GM12892 (cell line): ENCODE measurements around the gene SH2D3A.

ENCODE experiments used
- DNase-seq: peaks from one replicate; pipeline ENCODE4 v3.0.0; 2011; ENCODE audit not compliant: insufficient read length
- FAIRE-seq: peaks from 2 replicates; lab custom pipeline; 2011; peaks lifted over from hg19 to GRCh38; lab: Jason Lieb, UNC
- POLR2A ChIP-seq: IDR thresholded peaks from 2 replicates; pipeline ENCODE4 v1.6.1; 2011; ENCODE audit warnings: low read depth, low read length, control low read depth
- POLR2AphosphoS5 ChIP-seq: IDR thresholded peaks from 2 replicates; pipeline ENCODE4 v1.6.1; 2011; ENCODE audit warnings: low read depth, low read length, control low read depth
- TAF1 ChIP-seq: IDR thresholded peaks from 2 replicates; pipeline ENCODE4 v1.6.1; 2011; ENCODE audit warnings: low read depth, mild to moderate bottlenecking, control low read depth, low read length, borderline replicate concordance

SH2D3A gene

DNA sequence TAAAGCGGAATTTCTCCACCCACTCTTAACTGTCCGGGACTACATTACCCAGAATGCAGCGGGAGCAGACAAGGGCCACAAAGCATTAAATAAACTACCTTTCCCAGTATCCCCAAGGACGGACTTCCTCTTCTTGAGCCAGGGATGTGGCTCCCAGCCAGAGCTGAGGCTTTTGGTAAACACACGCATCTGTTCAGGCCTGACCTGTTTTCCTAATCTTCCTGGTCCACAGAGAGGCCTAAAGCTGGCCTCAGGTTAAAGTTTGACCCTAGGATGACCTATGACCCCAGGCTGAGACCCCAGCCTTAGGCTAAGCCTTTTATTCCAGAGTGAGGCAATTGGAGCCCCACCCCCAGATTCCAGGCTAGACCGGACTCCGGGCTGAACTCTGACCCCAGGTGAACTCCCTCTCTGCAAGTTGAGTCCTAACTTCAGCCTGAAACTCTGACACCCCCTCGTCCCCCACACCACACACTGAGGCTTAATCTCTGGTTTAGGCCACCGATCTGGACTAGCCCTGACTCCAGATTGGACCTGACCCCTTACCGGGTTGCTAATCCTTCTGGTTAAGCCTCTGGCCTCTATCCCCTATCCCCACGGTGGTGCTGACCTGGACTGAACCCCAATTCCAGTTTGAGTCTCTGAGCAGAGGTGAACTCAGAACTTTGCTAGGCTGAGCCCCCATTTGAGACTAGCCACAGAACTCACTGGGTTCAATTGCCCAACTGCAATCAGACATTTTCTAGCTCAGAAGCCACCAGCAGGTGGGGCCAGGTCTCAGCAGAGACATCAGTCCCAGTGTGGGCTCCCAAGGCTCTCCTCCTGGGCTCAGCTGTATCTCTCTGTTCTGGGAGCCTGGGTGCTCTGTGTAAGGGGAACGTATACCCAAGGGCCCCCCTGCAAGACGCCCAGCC is 29.1 kb downstream of the SH2D3A start:
- FAIRE-seq = peak; percentile 99
- TF ChIP-seq POLR2A (no peak), TAF1 (no peak), POLR2AphosphoS5 (no peak)
- DNase-seq = peak; percentile 61

DNA sequence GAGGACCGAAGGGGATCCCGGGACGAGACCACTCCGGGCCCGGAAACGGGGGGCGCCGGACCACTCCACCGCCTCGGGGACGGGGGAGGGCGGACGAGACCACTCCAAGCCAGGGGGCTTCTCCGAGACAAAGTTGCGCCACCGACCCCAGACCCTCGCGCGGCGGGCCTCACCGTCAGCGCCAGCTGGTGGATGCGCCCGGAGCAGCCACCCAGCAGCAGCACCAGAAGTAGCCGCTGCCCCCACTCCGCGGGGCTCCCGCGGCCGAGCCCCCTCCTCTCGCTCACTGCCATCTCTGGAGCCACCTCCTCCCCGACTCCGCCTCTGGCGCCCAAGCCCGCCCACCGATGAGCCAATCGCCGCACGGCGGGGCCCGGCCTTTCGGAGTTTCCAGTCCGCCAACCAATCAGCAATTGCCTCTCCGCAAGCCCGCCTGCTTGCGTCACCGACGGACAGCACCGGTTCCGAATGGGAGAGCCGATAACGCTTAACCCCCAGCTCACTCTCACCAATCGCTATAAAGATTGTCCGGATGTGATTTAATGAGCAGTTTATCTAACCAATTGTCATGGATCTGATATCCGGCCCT is 29.9 kb downstream of the SH2D3A start, which contains the start of gene GPR108:
TSS of gene GPR108 (minus strand) at position 297 of the 589 bp plus-strand sequence. CDS start at position 293, 4 bp downstream.
- TF ChIP-seq TAF1 (no peak), POLR2AphosphoS5 (no peak), POLR2A (peak; percentile 38; the same call in 1 of the 2 replicates)
- FAIRE-seq (no peak), DNase-seq (peak; percentile 97)

DNA sequence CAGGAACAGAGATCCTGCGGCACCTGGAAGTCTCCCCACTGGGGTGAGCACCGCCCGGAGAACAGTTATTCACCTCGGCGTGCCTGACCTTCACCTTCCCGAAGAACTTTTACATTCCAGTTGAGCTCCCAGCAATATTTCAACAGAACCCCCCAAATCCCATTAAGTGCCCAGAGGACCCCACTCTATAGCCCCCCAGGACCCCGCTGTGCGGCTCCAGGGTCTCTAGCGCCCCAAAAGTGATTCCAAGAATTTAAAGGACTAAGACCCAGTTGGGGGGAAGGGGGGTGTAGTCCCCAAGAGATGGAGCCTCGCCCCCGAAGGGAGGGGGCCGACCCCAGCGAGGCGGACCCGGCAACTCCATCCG is 30.3 kb downstream of the SH2D3A start:
- DNase-seq = no peak
- TF ChIP-seq POLR2A = no peak
- no peak for TF ChIP-seq TAF1
- no peak for TF ChIP-seq POLR2AphosphoS5
- FAIRE-seq = no peak

DNA sequence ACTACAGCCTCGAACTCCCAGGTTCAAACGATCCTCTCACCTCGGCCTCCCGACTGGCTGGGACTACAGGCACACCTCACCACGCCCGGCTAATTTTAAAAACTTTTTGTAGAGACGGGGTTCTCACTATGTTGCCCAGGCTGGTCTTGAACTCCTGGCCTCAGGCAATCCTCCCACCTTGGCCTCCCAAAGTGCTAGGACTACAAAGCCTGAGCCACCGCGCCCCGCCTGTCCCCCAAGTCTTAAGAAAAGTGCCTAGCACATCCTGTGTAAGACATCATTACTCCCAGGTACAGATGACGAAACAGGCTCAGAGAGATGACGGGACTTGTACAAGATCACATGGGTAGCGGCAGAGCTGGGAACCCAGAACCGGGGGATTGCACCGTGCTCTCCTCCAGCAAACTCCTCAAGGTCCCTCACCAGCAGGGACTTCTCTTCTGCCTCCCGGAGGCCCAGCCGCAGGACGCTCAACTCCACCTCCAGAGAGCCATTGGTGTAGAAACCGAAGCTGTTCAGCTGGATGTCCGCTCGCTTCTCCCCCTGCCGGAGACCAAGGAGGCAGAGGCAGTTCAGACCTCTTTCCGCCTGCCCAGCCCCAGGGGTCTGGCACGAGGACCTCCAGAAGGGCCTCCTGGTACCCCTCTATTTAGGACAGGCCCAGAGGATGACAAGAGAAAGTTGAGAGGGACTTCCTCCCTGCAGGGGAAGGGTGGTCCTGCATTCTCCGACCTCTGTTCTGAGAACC is 30.9 kb downstream of the SH2D3A start:
- DNase-seq (peak; percentile 68), FAIRE-seq (peak; percentile 94)
- no peak for TF ChIP-seq POLR2AphosphoS5
- TF ChIP-seq POLR2A = peak; percentile 74; the same call in 1 of the 2 replicates
- 0 out of 2 replicates have a peak, but pooled peaks have one; percentile 16 for TF ChIP-seq TAF1

GRCh38 chr19:6735181-6735911 is 31.9 kb downstream of the SH2D3A start:
- DNase-seq = no peak
- no peak for FAIRE-seq
- TF ChIP-seq POLR2AphosphoS5 = no peak
- no peak for TF ChIP-seq POLR2A
- TF ChIP-seq TAF1 = no peak

DNA sequence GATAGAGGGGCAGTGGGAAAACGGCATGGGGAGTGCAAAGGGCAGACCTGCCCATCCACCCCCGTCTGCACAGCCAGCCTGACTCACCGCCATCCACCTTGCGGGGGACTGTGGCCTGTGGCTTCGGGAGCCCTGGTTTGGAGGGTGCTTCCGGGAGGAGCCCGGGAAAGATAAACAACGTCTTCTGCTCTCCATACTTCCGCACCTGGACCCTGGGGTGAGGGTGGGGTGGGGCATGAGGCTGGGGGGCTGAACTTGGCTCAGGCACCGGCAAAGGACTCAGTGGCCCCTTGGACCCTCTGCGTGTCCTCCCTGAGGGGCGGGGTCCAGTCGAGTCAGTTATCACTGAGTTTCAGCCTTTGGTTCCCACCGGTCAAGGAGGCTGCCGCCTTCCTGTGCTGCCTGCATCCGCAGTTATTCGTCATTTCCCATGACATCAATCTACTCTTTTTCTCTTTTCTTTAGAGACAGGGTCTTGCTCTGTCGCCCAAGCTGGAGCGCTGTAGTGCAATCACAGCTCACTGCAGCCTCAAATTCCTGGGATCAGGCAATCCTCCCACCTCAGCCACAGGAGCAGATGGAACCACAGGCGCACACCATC is 33.0 kb downstream of the SH2D3A start:
- TF ChIP-seq POLR2A (no peak), POLR2AphosphoS5 (no peak), TAF1 (no peak)
- peak; percentile 5 for FAIRE-seq
- DNase-seq = no peak

- TF ChIP-seq POLR2A = no peak
- TF ChIP-seq POLR2AphosphoS5 = no peak
- no peak for TF ChIP-seq TAF1
- no peak for DNase-seq
- FAIRE-seq = no peak
Observed at GRCh38 chr19:6733338-6734095, 33.7 kb downstream of the SH2D3A start.

DNA sequence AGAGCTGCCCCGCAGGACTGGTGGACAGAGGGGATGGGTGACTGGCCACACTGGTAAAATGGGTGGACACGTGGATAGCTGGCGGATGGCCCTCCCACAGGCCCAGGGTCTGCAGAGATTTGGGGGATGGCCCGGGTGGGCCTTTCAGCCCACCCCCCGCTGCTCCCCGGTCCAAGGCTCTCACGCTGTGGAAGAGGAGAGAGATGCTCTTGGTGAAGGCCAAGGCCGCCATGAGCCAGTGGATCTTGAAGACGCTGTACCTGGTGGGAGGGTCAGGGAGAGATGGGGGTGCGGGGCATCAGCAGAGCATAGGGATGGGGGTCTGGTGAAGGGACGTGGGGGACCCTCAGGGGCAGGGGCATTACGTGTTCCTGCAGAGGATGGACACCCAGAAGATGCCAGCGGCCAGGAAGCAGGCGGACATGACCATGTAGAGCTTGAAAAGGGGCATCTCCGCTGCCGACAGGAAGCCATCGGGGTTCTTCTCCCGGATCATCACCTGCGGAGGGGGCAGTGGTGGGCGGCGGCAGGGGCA is 34.4 kb downstream of the SH2D3A start:
- no peak for DNase-seq
- no peak for FAIRE-seq
- no peak for TF ChIP-seq POLR2A
- TF ChIP-seq TAF1 = no peak
- TF ChIP-seq POLR2AphosphoS5 = no peak

- TF ChIP-seq TAF1 (no peak), POLR2A (no peak), POLR2AphosphoS5 (no peak)
Observed at GRCh38 chr19:6731822-6732221, 35.4 kb downstream of the SH2D3A start.

DNA sequence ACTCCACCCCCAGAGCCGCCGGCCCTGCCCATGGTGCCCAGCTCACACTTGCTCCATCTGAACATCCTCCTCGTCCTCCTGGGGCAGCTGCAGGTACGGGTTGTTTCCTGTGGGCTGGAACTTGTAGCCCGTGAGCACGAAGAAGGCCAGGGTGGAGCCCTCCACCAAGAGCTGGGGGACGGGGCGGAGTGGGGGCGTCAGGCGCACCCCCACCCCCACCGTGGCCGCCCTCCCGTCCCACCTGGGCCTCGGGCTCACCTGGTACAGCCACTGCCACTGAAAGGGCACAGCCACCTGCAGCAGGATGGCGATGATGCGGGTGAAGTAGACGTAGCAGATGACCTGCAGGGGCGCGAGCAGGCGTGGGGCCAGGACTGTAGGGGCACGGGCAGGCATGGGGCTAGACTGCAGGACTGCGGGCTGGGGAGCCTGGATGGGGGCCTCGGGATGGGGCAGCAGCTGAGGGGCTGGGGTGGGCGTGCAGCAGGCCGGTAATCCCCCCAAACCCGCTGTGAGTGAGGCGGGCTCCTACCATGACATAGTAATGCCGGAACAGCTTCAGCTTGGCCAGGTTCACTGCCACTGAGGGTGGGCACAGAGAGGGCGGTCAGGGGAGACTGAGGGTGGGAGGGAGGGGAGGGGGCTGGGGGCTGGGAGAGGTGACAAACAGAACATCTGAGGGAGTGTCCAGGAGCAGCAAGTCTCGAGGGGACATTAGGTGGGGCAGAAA is 36.1 kb downstream of the SH2D3A start:
- TF ChIP-seq TAF1 = no peak
- no peak for DNase-seq

More at GRCh38 chr19:6731822-6732221, 35.4 kb downstream of the SH2D3A start:
- FAIRE-seq = no peak
- DNase-seq = no peak

More for the DNA sequence above, 36.1 kb downstream of the SH2D3A start:
- FAIRE-seq = no peak
